Activated T-helper 9 cell treated with anti-CD3 and anti-CD28 coated beads, Interleukin-2, amount 50 U/mL, for 16 hours (primary cell): ENCODE results near the gene KIAA1191.
"Not testable (repeated sequence)": the region's sequence is repeated elsewhere in the genome, so short reads cannot be mapped to it uniquely, and the experiment has no call there.

Experiments
- DNase-seq: peaks from one replicate; pipeline ENCODE4 v3.0.0-alpha.2; 2020; ENCODE audit warnings: low read depth

KIAA1191 gene

DNA sequence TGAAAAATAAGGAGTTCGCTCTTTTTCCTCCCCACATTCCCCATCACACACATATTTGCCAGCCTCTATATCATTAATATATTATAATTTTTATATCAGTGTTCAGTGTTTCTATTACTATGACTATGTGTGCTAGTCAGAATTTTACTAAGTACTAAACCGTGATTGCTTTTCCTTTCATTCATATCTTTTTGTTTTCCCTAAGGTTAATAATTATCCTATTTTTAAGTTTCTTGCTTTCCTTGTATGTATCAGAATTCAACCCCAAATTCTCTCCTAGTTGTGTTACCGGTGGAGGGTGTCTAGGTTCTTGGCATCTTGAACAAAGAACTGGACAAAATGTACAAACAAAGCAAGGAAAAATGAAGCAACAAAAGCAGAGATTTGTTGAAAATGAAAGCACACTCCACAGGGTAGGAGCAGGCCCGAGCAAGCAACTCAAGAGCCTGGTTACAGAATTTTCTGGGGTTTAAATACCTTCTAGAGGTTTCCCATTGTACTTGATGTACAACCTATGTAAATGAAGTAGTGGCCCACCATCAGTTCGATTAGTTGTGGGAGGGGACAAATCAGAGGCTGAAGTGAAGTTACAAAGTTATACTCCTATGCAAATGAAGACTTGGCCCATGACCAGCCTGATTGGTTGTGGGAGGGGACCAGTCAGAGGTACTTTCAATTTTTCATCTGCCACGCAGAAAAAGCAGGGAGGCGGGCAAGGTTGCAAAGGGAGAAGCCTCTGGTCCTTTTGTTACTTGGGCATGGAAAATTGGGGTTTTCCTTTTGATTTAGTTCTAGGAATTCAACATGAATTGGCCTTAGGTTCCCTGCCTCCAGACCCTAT is 43.8 kb downstream of the KIAA1191 start:
- DNase-seq: no peak

DNA sequence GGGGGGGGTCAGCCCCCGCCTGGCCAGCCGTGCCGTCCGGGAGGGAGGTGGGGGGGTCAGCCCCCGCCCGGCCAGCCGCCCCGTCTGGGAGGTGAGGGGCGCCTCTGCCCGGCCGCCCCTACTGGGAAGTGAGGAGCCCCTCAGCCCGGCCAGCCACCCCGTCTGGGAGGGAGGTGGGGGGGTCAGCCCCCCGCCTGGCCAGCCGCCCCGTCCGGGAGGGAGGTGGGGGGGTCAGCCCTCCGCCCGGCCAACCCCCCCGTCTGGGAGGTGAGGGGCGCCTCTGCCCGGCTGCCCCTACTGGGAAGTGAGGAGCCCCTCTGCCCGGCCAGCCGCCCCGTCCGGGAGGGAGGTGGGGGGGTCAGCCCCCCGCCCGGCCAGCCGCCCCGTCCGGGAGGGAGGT is 56.2 kb downstream of the KIAA1191 start:
- not testable (repeated sequence) for DNase-seq
